ENCODE measurements around the gene KRTAP5-10. TPM values are rescaled to one million over a fixed set of nuclear protein-coding genes. Genes with fewer than 3 reads are reported as not detected.
A peak's percentile ranks its signal among the peaks of the same experiment; 100 is the strongest.
"Not testable (repeated sequence)": the region's sequence is repeated elsewhere in the genome, so short reads cannot be mapped to it uniquely, and the experiment has no call there.

Gene KRTAP5-10
- total RNA-seq, 1 experiment from 2014 or later = not detected

DNA sequence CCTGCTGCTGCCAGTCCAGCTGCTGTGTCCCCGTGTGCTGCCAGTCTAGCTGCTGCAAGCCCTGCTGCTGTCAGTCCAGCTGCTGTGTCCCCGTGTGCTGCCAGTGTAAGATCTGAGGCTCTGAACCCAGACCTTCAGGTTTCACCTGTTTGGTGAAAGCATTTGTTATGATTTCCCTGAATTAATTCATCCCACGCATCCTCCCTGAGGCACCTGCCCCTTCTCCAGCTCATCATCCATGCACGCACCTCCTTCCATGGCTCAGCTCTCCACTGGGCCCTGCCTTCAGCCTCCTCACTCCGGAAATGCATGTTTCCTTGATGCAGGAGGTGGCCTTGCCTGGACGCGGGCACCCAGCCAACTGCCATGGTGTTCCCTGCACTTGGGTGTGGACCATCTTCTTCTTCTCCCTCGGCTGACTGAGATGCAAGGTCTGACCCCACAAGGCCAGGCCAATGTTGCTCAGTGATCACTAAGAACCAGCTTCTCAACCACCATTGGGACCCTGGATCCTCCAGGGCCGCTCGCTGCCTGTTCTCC, 788 bp downstream of the KRTAP5-10 start:
- POLR2A ChIA-PET = no interaction called here
- CTCF ChIA-PET = interaction anchor here (6.3 kb wide), 1 partner anchor 14 kb away, joined by 41 read pairs; no protein-coding TSS in a partner anchor
- DNase-seq (ENCODE audit: low spot score) = no peak
- TF ChIP-seq NFATC4 (CRISPR knock-in tag; IDR thresholded peaks at IDR 0.05) (no peak), CREB1 (CRISPR knock-in tag; IDR thresholded peaks at IDR 0.05) (no peak), FOXJ3 (CRISPR knock-in tag; IDR thresholded peaks at IDR 0.05; ENCODE audit: borderline replicate concordance) (no peak), SP1 (CRISPR knock-in tag; conservative IDR thresholded peaks at IDR 0.05) (no peak), IRF2 (CRISPR knock-in tag; IDR thresholded peaks at IDR 0.05; ENCODE audit: borderline replicate concordance, low read depth) (no peak), ETV6 (CRISPR knock-in tag; IDR thresholded peaks at IDR 0.05) (no peak), ZNF423 (CRISPR knock-in tag; IDR thresholded peaks at IDR 0.05) (no peak)
- TF ChIP-seq, protein P1, sequence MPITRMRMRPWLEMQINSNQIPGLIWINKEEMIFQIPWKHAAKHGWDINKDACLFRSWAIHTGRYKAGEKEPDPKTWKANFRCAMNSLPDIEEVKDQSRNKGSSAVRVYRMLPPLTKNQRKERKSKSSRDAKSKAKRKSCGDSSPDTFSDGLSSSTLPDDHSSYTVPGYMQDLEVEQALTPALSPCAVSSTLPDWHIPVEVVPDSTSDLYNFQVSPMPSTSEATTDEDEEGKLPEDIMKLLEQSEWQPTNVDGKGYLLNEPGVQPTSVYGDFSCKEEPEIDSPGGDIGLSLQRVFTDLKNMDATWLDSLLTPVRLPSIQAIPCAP (CRISPR knock-in tag; IDR thresholded peaks at IDR 0.05) = no peak
- TF ChIP-seq, protein P2, sequence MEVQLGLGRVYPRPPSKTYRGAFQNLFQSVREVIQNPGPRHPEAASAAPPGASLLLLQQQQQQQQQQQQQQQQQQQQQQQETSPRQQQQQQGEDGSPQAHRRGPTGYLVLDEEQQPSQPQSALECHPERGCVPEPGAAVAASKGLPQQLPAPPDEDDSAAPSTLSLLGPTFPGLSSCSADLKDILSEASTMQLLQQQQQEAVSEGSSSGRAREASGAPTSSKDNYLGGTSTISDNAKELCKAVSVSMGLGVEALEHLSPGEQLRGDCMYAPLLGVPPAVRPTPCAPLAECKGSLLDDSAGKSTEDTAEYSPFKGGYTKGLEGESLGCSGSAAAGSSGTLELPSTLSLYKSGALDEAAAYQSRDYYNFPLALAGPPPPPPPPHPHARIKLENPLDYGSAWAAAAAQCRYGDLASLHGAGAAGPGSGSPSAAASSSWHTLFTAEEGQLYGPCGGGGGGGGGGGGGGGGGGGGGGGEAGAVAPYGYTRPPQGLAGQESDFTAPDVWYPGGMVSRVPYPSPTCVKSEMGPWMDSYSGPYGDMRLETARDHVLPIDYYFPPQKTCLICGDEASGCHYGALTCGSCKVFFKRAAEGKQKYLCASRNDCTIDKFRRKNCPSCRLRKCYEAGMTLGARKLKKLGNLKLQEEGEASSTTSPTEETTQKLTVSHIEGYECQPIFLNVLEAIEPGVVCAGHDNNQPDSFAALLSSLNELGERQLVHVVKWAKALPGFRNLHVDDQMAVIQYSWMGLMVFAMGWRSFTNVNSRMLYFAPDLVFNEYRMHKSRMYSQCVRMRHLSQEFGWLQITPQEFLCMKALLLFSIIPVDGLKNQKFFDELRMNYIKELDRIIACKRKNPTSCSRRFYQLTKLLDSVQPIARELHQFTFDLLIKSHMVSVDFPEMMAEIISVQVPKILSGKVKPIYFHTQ (CRISPR knock-in tag; IDR thresholded peaks at IDR 0.05) = no peak
- no peaks in the 10 kb centered on the region for H3K36me3 Mint-ChIP-seq
- H3K4me3 Mint-ChIP-seq = no peak overlapping the region
- H3K4me1 Mint-ChIP-seq = peaks cover 36% of the 10 kb centered on the region
- H3K9me3 Mint-ChIP-seq = peaks cover 6% of the 10 kb centered on the region; the same call in 1 of the 2 replicates
- peaks cover 5% of the 10 kb centered on the region for H3K27me3 Mint-ChIP-seq (ENCODE audit: low read depth)
- no peak for ATAC-seq
- H3K27ac Mint-ChIP-seq = no peak overlapping the region

DNA sequence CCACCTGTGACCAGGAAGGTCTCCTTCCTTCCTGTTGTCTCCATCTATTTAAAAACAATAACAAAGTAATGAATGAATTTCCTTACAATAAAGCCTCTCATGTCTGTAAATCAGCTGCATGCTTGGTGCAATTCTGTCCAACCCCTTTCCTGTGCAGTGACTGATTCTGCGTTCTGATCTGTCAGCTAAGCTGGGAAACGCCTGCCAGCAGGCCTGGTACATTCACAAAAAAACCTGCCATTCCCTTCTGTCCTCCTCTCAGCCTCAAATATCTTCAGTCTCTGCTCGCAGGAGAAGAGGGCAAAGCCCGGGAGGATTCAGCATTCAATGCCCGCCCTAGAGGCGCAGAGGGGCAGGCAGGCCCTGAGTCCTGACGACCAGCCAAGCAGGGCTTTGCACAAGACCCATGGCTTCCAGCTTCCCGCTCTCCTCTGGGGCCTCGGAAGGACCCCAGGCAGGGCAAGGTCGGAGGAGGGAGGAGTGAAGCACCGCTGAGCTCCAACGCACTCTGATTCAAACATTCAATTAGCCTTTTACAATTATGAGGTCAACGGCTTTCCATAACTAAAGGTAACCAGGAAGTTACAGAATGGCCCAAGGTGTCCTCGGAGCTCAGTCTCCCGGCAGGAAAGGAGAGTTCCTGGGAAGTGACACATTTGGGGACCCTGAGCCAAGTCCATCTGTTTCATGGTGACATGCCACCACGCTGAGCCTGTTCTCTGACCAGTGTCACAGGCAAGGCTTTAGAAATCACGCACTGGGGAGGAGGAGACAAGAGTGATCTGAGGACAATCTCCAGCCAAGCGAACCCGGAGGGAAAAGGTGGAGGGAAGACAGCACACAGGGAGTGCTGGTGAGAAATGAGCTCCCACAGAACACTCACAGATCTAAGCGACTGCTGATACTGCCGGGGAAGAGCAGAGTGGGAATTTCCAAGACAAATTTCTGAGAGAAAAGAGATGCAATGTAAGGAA, 1.6 kb downstream of the KRTAP5-10 start:
- H3K27me3 Mint-ChIP-seq (ENCODE audit: low read depth); H3K36me3 Mint-ChIP-seq; H3K9me3 Mint-ChIP-seq; POLR2A ChIA-PET; DNase-seq (ENCODE audit: low spot score); H3K4me3 Mint-ChIP-seq: not testable (repeated sequence)
- 0 out of 2 replicates have a peak overlapping the region, but pooled peaks have one; percentile 59 for H3K27ac Mint-ChIP-seq
- peak; percentile 19 for ATAC-seq
- CTCF ChIA-PET = interaction anchor here (6.3 kb wide), 1 partner anchor 13 kb away, joined by 41 read pairs; no protein-coding TSS in a partner anchor
- peaks cover 36% of the 10 kb centered on the region for H3K4me1 Mint-ChIP-seq

DNA sequence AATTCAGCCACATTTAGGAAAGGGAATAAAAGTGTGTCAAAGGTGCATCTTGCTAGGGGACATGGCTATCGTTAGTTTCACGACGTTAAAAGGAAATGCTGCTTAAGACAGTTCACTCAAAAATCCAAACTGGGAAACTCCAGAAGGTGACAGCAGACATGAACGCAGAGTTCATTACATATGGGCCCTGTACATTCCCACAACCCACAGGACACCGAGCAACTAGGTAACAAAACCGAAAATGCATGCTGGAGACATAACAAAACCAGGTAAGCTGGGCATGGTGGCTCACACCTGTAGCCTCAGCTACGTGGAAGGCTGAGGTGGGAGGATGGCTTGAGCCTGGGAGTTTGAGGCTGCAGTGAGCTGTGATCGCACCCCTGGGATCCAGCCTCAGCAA, 2.3 kb downstream of the KRTAP5-10 start:
- POLR2A ChIA-PET; H3K36me3 Mint-ChIP-seq; H3K9me3 Mint-ChIP-seq; H3K4me3 Mint-ChIP-seq; ATAC-seq; DNase-seq (ENCODE audit: low spot score); H3K27me3 Mint-ChIP-seq (ENCODE audit: low read depth); H3K27ac Mint-ChIP-seq: not testable (repeated sequence)
- CTCF ChIA-PET = interaction anchor here (0.8 to 6.3 kb wide), 2 partner anchors 13 to 21 kb away, joined by 3 to 41 read pairs; no protein-coding TSS in a partner anchor
- peaks cover 36% of the 10 kb centered on the region for H3K4me1 Mint-ChIP-seq

DNA sequence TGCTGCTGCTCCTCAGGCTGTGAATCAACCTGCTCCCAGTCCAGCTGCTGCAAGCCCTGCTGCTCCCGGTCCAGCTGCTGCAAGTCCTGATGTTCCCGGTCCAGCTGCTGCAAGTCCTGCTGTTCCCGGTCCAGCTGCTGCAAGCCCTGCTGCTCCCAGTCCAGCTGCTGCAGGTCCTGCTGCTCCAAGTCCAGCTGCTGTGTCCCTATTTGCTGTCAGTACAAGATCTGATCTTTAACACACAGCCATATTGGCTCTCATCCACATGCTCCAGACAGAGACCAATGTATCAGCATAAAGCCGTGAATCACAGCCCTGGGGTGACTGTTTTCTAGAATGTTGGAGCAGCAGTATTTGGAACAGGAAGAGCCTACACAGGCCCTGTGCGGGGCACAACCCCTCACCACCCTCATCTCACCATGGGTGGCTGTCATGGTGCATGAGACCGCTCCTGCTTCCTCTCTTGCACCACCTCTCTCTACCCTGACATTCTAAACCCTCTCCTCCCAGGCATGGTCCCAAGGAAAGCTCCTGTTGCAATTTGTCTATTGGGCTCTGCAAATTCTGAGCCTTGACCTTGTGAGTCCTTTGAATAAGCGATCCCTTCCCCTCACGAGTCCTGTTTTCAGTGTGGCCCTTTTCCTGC, 3.5 kb downstream of the KRTAP5-10 start:
- Mint-ChIP-seq H3K4me3 (no peak overlapping the region), H3K27ac (peak overlapping the region; percentile 7; the same call in 1 of the 2 replicates), H3K9me3 (no peaks in the 10 kb centered on the region), H3K36me3 (no peaks in the 10 kb centered on the region), H3K4me1 (peaks cover 33% of the 10 kb centered on the region), H3K27me3 (ENCODE audit: low read depth) (peaks cover 3% of the 10 kb centered on the region)
- CTCF ChIA-PET = interaction anchor here (0.6 to 6.3 kb wide), 2 partner anchors 11 to 63 kb away, joined by 3 to 41 read pairs; no protein-coding TSS in a partner anchor
- POLR2A ChIA-PET = no interaction called here
- ATAC-seq (peak; percentile 25), DNase-seq (ENCODE audit: low spot score) (no peak)
- TF ChIP-seq IRF2 (CRISPR knock-in tag; IDR thresholded peaks at IDR 0.05; ENCODE audit: borderline replicate concordance, low read depth) (no peak), ATF1 (CRISPR knock-in tag; IDR thresholded peaks at IDR 0.05) (no peak), NFATC4 (CRISPR knock-in tag; IDR thresholded peaks at IDR 0.05) (no peak), ZNF263 (CRISPR knock-in tag; IDR thresholded peaks at IDR 0.05; ENCODE audit: low read depth) (no peak), PRRX2 (CRISPR knock-in tag; IDR thresholded peaks at IDR 0.05) (no peak)
- TF ChIP-seq, protein P3, sequence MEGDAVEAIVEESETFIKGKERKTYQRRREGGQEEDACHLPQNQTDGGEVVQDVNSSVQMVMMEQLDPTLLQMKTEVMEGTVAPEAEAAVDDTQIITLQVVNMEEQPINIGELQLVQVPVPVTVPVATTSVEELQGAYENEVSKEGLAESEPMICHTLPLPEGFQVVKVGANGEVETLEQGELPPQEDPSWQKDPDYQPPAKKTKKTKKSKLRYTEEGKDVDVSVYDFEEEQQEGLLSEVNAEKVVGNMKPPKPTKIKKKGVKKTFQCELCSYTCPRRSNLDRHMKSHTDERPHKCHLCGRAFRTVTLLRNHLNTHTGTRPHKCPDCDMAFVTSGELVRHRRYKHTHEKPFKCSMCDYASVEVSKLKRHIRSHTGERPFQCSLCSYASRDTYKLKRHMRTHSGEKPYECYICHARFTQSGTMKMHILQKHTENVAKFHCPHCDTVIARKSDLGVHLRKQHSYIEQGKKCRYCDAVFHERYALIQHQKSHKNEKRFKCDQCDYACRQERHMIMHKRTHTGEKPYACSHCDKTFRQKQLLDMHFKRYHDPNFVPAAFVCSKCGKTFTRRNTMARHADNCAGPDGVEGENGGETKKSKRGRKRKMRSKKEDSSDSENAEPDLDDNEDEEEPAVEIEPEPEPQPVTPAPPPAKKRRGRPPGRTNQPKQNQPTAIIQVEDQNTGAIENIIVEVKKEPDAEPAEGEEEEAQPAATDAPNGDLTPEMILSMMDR (IDR thresholded peaks at IDR 0.05) = no peak
- TF ChIP-seq, protein P4, sequence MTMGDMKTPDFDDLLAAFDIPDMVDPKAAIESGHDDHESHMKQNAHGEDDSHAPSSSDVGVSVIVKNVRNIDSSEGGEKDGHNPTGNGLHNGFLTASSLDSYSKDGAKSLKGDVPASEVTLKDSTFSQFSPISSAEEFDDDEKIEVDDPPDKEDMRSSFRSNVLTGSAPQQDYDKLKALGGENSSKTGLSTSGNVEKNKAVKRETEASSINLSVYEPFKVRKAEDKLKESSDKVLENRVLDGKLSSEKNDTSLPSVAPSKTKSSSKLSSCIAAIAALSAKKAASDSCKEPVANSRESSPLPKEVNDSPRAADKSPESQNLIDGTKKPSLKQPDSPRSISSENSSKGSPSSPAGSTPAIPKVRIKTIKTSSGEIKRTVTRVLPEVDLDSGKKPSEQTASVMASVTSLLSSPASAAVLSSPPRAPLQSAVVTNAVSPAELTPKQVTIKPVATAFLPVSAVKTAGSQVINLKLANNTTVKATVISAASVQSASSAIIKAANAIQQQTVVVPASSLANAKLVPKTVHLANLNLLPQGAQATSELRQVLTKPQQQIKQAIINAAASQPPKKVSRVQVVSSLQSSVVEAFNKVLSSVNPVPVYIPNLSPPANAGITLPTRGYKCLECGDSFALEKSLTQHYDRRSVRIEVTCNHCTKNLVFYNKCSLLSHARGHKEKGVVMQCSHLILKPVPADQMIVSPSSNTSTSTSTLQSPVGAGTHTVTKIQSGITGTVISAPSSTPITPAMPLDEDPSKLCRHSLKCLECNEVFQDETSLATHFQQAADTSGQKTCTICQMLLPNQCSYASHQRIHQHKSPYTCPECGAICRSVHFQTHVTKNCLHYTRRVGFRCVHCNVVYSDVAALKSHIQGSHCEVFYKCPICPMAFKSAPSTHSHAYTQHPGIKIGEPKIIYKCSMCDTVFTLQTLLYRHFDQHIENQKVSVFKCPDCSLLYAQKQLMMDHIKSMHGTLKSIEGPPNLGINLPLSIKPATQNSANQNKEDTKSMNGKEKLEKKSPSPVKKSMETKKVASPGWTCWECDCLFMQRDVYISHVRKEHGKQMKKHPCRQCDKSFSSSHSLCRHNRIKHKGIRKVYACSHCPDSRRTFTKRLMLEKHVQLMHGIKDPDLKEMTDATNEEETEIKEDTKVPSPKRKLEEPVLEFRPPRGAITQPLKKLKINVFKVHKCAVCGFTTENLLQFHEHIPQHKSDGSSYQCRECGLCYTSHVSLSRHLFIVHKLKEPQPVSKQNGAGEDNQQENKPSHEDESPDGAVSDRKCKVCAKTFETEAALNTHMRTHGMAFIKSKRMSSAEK (CRISPR knock-in tag; IDR thresholded peaks at IDR 0.05; ENCODE audit: borderline replicate concordance) = no peak
- TF ChIP-seq, protein P5, sequence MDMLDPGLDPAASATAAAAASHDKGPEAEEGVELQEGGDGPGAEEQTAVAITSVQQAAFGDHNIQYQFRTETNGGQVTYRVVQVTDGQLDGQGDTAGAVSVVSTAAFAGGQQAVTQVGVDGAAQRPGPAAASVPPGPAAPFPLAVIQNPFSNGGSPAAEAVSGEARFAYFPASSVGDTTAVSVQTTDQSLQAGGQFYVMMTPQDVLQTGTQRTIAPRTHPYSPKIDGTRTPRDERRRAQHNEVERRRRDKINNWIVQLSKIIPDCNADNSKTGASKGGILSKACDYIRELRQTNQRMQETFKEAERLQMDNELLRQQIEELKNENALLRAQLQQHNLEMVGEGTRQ (CRISPR knock-in tag; IDR thresholded peaks at IDR 0.05) = no peak

Measured in WTC11 (cell line).